IPS-18c (cell line): ENCODE measurements around the gene PHF10.

Experiments used
- H3K4me3 ChIP-seq: 2 replicates; pipeline ENCODE4 v1.7.0; 2013; ENCODE audit warnings: low read depth, mild to moderate bottlenecking, low read length, moderate library complexity; ENCODE audit not compliant: insufficient read depth
- H3K9me3 ChIP-seq: one replicate; pipeline ENCODE4 v1.6.1; 2013; ENCODE audit warnings: mild to moderate bottlenecking, low read length, moderate library complexity; ENCODE audit not compliant: control insufficient read depth, insufficient read depth

Gene PHF10

DNA sequence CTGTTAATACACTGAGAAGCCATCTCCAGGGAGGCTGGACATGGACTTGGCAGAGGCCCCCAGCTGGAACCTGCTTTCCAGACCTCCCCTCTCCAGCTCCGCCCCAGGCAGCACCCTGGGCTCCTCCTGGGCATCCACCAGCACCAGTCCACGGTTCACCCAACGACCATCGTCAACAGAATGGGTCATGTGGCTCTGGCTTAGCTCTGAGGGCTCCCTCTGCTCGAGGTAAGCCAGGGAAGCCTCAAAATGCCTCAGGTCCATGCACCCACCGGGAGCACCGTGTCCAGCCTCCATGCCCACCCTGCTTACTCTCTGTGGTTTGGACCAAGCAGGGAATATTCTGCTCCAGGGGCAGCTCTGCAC lies 62.9 kb downstream of the PHF10 start:
- H3K4me3 ChIP-seq = no peak overlapping the region
- no peaks in the 10 kb centered on the region for H3K9me3 ChIP-seq

DNA sequence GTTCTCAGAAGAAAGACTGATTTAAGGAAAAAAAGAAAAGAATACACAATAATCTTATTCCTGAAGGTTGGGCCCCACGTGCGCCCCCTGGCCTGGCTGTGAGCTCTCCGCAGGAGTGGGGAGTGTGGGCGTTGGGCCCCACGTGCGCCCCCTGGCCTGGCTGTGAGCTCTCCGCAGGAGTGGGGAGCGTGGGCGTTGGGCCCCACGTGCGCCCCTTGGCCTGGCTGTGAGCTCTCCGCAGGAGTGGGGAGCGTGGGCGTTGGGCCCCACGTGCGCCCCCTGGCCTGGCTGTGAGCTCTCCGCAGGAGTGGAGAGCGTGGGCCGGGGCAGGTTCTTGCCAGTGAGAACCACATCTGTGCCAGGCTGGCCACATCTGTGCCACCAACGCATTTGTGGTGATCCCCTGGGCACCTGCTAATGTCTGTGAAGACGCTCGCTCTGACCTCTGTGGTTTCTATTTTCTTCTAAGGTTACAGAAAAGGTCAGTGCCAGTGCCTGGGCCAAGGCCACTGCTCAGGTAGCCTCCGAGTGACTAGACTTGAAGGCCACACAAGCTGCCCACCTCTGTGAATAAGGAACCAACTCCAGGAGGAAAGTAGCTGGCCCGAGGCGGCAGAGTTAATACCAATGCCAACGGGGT lies 63.4 kb downstream of the PHF10 start:
- Histone ChIP-seq H3K4me3 (no peak overlapping the region), H3K9me3 (no peaks in the 10 kb centered on the region)

DNA sequence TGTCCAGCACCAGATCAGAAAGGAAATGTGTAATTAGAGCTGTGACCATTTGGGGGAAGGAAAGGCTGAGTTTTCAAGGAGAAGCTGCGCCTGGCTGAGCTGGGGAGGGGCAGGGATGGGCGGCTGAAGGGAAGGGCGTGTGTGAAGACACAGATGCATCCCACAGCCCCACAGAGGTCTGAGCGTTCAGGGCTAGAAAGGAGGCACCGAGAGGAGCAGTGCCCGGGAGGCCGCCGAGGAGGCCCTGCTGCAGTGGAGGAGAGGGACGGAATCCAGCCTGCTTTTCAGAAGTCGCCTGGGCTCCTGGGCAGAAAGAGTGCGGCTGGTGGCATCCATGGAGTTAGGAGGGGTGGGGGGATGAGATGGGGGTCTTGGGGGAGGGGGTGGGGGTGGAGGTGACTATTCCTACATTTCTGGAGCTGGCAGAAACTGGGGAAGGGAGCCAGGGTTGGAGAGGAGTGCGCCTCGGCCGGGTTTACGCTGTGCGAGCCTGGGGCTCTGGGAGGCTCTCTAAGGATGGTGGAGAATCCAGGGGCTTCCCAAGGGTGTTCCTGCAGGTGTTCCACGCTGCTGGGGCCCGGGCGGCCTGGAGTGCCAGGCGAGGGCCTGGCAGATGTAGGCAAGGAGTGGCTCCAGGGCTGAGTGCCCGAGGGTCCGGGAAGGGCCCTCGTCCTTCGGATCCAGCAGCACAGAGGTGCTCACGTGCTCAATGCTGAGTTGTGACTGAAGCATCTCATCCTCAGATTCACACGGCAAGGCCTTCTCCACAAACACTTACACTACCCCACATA lies 64.3 kb downstream of the PHF10 start:
- Histone ChIP-seq H3K9me3 (peaks cover 2% of the 10 kb centered on the region), H3K4me3 (no peak overlapping the region)

GRCh38 chr6:169657284-169657610 lies 67.1 kb downstream of the PHF10 start:
- H3K4me3 ChIP-seq = no peak overlapping the region
- peaks cover 6% of the 10 kb centered on the region for H3K9me3 ChIP-seq

DNA sequence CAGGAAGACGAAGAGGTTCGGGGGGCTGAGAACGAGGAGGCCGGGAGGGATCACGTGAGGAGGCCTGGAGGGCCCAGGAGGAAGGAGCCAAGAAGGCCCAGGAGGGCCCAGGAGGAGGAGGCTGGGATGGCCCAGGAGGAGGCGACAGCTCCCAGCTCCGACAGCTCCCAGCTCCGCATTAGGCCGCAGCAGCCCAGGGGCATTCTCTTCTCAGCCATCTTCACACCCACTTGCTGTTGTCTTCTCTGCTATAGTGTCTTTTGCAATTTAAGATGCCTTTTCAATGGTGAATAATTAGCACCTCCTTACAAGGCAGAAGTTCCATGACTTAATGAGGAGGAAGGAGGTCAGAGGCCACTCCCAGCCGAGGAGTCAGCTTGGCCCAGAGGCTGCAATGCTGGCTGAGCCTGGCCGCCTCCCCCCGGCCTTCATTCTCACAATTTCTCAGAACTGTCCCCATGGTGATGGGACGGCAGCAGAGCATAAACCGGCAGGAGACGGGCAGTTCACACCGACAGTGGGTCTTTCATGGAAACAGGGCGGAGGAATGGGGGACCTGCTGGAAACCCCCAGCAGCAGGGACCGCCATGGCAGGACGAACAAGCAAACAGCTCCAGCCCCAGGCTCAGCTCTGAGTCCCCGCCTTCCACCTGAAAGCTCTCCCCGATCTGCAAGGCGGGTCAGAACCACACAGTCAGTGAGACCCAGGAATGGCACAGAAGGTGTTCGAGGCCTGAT lies 67.6 kb downstream of the PHF10 start:
- Histone ChIP-seq H3K9me3 (peaks cover 6% of the 10 kb centered on the region), H3K4me3 (no peak overlapping the region)

- H3K9me3 ChIP-seq = peaks cover 6% of the 10 kb centered on the region
- H3K4me3 ChIP-seq = no peak overlapping the region
These were observed 69.5 kb downstream of the PHF10 start for GRCh38 chr6:169654598-169655391.
